NCI-H524 (cell line): ENCODE data around the gene DPF3.
"Not testable (repeated sequence)": the region's sequence is repeated elsewhere in the genome, so short reads cannot be mapped to it uniquely, and the experiment has no call there.

Source experiments
- DNase-seq, 2 experiments: peaks; one replicate each; lab custom pipeline; 2025; lab: John Stamatoyannopoulos, UW

Gene DPF3

DNA sequence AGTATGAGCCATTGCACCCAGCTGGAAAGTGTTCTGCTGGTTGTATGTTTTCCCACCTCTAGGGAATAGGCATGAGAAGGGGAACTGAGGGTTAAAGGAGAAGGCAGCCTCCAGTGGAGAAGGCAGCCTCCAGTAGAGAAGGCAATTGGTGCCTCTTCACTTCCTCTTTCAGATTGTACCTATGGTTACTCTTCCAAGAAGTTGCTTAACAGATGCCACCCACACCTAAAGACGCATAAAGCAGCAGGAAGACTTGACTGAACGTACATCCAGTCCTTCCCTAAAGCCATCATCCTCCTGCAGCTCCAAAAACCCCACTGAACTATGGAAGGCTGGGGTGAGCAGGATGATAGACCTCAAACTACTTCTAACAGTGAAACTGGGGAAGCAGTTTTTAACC is 13.1 kb downstream of the DPF3 start:
- no peak for DNase-seq

- DNase-seq: no peak
Observed at GRCh38 chr14:72880164-72880563, 13.7 kb downstream of the DPF3 start.

DNA sequence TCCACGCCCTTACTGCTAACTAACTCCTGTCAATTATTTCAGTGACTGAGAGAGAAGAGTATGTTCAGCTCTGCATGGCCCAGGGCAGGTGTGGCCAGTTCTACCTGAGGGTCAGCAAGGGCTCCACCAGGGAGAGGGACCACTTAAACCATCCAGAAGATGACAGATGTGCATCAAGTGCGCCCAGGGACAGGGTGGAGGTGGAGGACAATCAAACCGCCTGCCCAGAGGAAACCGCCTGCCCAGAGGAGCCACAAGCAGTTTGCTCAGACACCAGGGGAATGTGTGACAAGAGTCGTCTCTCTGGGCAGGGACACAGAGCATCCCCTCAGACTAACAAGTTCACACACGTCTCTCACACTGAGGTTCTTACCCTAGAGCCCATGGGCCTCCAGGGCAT is 14.5 kb downstream of the DPF3 start:
- no peak for DNase-seq

DNA sequence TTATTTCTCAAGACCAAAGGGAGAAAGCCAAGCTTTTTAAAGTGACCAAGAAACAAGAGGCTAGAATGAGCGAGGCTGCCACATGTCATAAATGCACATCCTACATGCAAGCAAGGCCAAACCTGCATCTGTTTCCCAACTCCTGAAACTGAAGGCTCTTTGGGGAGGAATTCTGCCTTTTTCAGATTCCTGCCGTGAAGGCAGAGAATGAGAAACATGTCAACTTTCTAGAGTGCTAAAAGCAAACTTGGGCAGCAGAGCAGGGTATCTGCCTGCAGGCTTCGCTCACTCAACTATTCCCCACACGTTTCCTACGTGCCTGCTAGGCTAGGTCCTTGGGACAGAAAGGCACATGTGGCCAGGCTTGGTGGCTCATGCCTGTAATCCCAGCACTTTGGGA is 15.2 kb downstream of the DPF3 start:
- no peak for DNase-seq

- peak in 1 of 2 experiments; percentile 27 for DNase-seq
Observed at GRCh38 chr14:72876710-72877063, 17.2 kb downstream of the DPF3 start.

GRCh38 chr14:72876005-72876709 is 17.7 kb downstream of the DPF3 start:
- DNase-seq: no peak

GRCh38 chr14:72870878-72871277 is 23.0 kb downstream of the DPF3 start:
- not testable (repeated sequence) for DNase-seq

DNA sequence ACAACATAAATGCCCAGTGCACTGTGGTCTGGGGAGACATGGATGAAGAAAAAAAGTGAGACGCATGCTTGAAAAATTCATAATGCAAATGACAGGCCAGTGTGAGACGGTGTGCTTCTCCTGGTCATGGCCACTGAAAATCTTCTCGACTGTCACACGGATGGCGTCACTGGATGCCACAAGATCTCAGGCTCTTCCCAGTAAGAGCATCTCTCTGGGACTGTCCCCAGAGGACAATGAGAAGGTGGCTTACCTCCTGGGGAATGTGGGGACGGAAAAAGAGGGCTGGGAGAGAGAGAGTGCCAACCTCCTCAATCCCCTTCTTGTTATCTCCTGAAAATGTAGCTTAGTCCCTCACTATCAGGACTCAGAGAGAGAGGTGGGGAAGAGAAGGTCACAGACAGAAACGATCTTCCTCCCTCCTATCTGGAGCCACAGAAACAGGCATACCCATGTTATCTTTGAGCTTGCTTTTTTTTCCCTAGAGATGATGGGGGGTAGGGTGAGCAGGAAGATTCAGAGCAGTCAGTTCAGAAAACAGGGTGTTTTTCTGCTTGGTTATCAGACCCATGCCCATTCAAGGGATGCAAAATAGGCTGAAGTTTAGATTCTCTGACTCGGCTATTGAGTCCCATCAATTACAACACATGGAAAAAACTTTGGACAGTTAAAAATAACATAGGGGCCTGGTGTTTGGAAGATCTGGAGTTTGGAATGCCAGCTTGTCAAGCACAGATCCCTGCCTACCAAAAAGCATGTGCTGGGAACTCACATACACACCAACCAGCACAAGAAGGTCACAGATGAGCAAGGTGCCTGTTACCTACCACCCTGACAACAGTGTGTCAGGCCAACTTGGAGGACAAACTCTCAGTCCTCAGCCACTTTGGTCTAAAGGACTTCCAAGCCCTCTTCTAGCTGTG is 24.2 kb downstream of the DPF3 start:
- no peak for DNase-seq

DNA sequence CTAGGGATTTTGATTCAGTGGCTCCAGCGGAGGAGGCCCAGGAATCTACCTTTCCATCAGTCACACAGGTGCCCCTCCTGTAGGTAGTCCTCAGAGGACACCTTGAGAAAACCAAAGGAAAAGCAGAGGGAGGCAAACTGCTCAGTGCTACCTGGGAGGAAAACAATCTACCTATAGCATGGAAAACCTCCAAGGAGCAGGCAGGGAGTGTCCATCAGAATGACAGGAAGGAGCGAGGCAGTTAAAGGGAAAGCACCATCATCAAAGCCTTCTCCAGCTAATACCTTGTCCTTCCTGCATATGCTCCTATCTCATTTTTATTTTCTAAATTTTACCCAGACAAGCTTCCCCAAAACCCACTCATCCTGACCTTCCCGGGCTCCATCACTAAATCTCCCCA is 25.4 kb downstream of the DPF3 start:
- no peak for DNase-seq

GRCh38 chr14:72864712-72865365 is 29.1 kb downstream of the DPF3 start:
- DNase-seq: no peak

- DNase-seq: no peak
Observed at GRCh38 chr14:72863216-72864006, 30.5 kb downstream of the DPF3 start.

- DNase-seq: no peak
Observed at GRCh38 chr14:72856530-72857266, 37.2 kb downstream of the DPF3 start.

DNA sequence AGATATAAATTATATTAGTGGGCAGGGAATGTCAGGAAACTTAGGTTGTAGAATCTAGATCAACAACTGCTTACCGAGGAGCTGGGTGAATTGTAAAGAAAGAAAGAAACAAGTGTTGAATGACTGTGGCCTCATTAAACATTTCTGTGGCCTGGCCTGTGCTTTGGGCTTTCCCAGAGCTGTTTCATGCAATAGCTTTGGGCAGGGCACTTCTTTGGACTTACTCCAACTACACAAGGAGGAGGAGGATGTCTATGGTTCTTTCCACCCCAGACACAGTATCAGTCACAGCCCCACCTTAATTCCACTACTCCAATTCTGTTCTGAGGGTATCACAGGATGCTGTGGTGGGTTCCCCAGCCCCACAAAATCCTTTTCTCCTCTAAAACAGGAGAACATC is 38.0 kb downstream of the DPF3 start:
- DNase-seq: no peak

GRCh38 chr14:72852194-72852593 is 41.7 kb downstream of the DPF3 start:
- no peak for DNase-seq

GRCh38 chr14:72851635-72852034 is 42.3 kb downstream of the DPF3 start:
- DNase-seq: peak; percentile 67 to 72

DNA sequence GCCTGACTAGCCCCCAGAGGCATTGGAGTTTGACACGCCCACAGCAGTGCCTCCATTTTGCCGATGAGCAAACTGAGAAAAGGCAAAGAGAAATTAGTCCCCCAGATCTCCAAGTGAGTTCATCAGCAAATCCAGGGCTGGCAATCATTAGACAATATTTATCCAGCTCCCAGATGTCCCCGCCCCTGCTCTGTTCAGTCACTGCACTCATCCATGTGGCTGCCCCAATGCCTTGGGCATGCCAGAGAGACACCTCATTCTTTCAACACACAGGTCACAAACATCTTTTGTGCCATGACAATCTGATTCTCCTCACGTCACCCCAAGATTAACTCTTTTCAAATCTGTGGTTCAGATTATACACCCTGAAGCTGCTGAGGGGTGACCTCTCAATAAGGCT is 43.5 kb downstream of the DPF3 start:
- no peak for DNase-seq

GRCh38 chr14:72849222-72849621 is 44.7 kb downstream of the DPF3 start:
- no peak for DNase-seq

- no peak for DNase-seq
Observed at GRCh38 chr14:72847721-72848120, 46.2 kb downstream of the DPF3 start.

GRCh38 chr14:72845683-72846082 is 48.2 kb downstream of the DPF3 start:
- DNase-seq: peak in 1 of 2 experiments; percentile 53

GRCh38 chr14:72845196-72845595 is 48.7 kb downstream of the DPF3 start:
- DNase-seq: no peak

GRCh38 chr14:72844524-72844923 is 49.4 kb downstream of the DPF3 start:
- DNase-seq: no peak
